Right renal cortex interstitium (tissue), 3 donors: ENCODE measurements around the gene GRAMD4. TPM values are rescaled to one million over a fixed set of nuclear protein-coding genes. Genes with fewer than 3 reads are reported as not detected.

Experiments
- DNase-seq, 3 donors: peaks; one replicate each; pipeline ENCODE4 v3.0.0-alpha.2; 2013; ENCODE audit warnings: low read depth in 3 of 3, low spot score in 2 of 3
- polyA plus RNA-seq, 3 donors: library from polyadenylated mRNA; unstranded; fragments of 120-200 nt; gene quantifications; one replicate each; pipeline ENCODE4 v1.2.1, GENCODE V29; 2013; ENCODE audit not compliant: insufficient read length in 3 of 3

The GRAMD4 gene
- polyA plus RNA-seq, 3 donors, result 18.5 to 20.0 (median 19.0) TPM

- no peak for DNase-seq
Measured at GRCh38 chr22:46582281-46582933, 37.8 kb upstream of the GRAMD4 start.

- no peak for DNase-seq
Measured at GRCh38 chr22:46583571-46583970, 36.6 kb upstream of the GRAMD4 start.

- DNase-seq, result no peak
Measured at GRCh38 chr22:46584081-46584921, 35.9 kb upstream of the GRAMD4 start.

GRCh38 chr22:46585340-46586122 lies 34.7 kb upstream of the GRAMD4 start:
- DNase-seq, result no peak

GRCh38 chr22:46586123-46586519 lies 34.1 kb upstream of the GRAMD4 start:
- DNase-seq, result no peak

- DNase-seq, result no peak
Measured at GRCh38 chr22:46586531-46587011, 33.6 kb upstream of the GRAMD4 start.

- no peak for DNase-seq
Measured at GRCh38 chr22:46587061-46587460, 33.1 kb upstream of the GRAMD4 start.

- DNase-seq, result no peak
Measured at GRCh38 chr22:46587492-46588278, 32.5 kb upstream of the GRAMD4 start.

GRCh38 chr22:46588279-46589140 lies 31.7 kb upstream of the GRAMD4 start:
- no peak for DNase-seq

GRCh38 chr22:46589141-46589748 lies 30.9 kb upstream of the GRAMD4 start:
- DNase-seq, result no peak

GRCh38 chr22:46589871-46590271 lies 30.3 kb upstream of the GRAMD4 start:
- no peak for DNase-seq

GRCh38 chr22:46590334-46590733 lies 29.9 kb upstream of the GRAMD4 start:
- DNase-seq, result no peak

- DNase-seq, result no peak
Measured at GRCh38 chr22:46591930-46592329, 28.3 kb upstream of the GRAMD4 start.

GRCh38 chr22:46592390-46592872 lies 27.8 kb upstream of the GRAMD4 start:
- DNase-seq, result no peak

- no peak for DNase-seq
Measured at GRCh38 chr22:46593211-46593681, 26.9 kb upstream of the GRAMD4 start.

- DNase-seq, result no peak
Measured at GRCh38 chr22:46593996-46594946, 25.9 kb upstream of the GRAMD4 start.

- DNase-seq, result no peak
Measured at GRCh38 chr22:46594947-46595298, 25.3 kb upstream of the GRAMD4 start.

- no peak for DNase-seq
Measured at GRCh38 chr22:46595545-46595944, 24.6 kb upstream of the GRAMD4 start.
